ENCODE measurements around the gene PRUNE2.

- TF ChIP-seq CTCF (IDR thresholded peaks at IDR 0.05; ENCODE audit: poor library complexity) (no peak), EZH2 (IDR thresholded peaks at IDR 0.05; ENCODE audit: borderline replicate concordance) (no peak)
Measured at GRCh38 chr9:76592091-76592973, 313.6 kb downstream of the PRUNE2 start.

Measured in hepatocyte (in vitro differentiated cells).